Panc1 (cell line): ENCODE measurements around the gene ITGA11. TPM values are rescaled to one million over a fixed set of nuclear protein-coding genes. Genes with fewer than 3 reads are reported as not detected.

Source experiments
- ATAC-seq: fragments of 200-7000 bp; cut with Tn5 transposase; 2 replicates; pipeline ENCODE4 v1.9.1; 2020; ENCODE audit warnings: mild to moderate bottlenecking, moderate library complexity
- BruUV-seq: library from RNA; stranded (reverse); fragments of 400-500 nt; replicated peaks from 2 replicates; lab custom pipeline; 2021; lab: Mats Ljungman, UMichigan
- CTCF ChIA-PET: fragments of 300-600 bp; sonication (Branson Sonifier 250); formaldehyde crosslinking; loops from one replicate; lab custom pipeline; 2022; ENCODE audit warnings: antibody characterized with exemption; lab: Charles Lee
- POLR2A ChIA-PET: fragments of 300-600 bp; sonication (Branson Sonifier 250); formaldehyde crosslinking; loops from one replicate; lab custom pipeline; 2022; ENCODE audit warnings: antibody characterized with exemption; lab: Charles Lee
- DNase-seq: peaks from one replicate; pipeline ENCODE4 v3.0.0-alpha.2; 2010; ENCODE audit warnings: low read depth, low spot score
- H3K27ac ChIP-seq: 2 replicates; pipeline ENCODE4 v1.5.1; 2011; ENCODE audit warnings: mild to moderate bottlenecking, low read length, inconsistent platforms
- H3K27me3 ChIP-seq: fragments of 200-500 bp; sonication (Bioruptor generic); 2 replicates; pipeline ENCODE4 v1.6.0; 2014; ENCODE audit warnings: low read length, inconsistent platforms; ENCODE audit not compliant: control insufficient read depth, insufficient read depth
- H3K36me3 ChIP-seq: fragments of 200-500 bp; sonication (Bioruptor generic); 2 replicates; pipeline ENCODE4 v1.5.1; 2014; ENCODE audit warnings: inconsistent platforms, mild to moderate bottlenecking, low read length, moderate library complexity; ENCODE audit not compliant: control insufficient read depth, insufficient read depth
- H3K4me1 ChIP-seq: 2 replicates; pipeline ENCODE4 v1.5.1; 2011; ENCODE audit warnings: inconsistent platforms, mild to moderate bottlenecking, low read length, moderate library complexity; ENCODE audit not compliant: control insufficient read depth, insufficient read depth
- H3K4me3 ChIP-seq, 2 experiments: 2 replicates each; pipeline ENCODE4 v1.5.1; 2011 to 2012; ENCODE audit warnings: low read depth in 2 of 2, low read length in 2 of 2, mild to moderate bottlenecking in 2 of 2, inconsistent platforms in 1 of 2, moderate library complexity in 1 of 2
- H3K9me3 ChIP-seq: fragments of 200-500 bp; sonication (Bioruptor generic); 2 replicates; pipeline ENCODE4 v1.5.1; 2014; ENCODE audit warnings: low read depth, mild to moderate bottlenecking, inconsistent platforms, low read length, moderate library complexity; ENCODE audit not compliant: control insufficient read depth, insufficient read depth
- POLR2AphosphoS5 ChIP-seq: IDR thresholded peaks from 2 replicates; pipeline ENCODE4 v1.6.1; 2012; ENCODE audit warnings: mild to moderate bottlenecking, low read depth, low read length, moderate library complexity
- SIN3A ChIP-seq: IDR thresholded peaks from 2 replicates; pipeline ENCODE4 v1.6.1; 2012; ENCODE audit warnings: low read depth, mild to moderate bottlenecking, low read length, moderate library complexity, borderline replicate concordance; ENCODE audit not compliant: insufficient read depth
- TCF7L2 ChIP-seq: IDR thresholded peaks from 2 replicates; pipeline ENCODE4 v1.6.1; 2011; ENCODE audit warnings: mild to moderate bottlenecking, low read depth, low read length, inconsistent platforms
- in situ Hi-C: cut with HindIII; loops from 2 replicates; pipeline ENCODE4 v1.10.0; 2016; ENCODE audit warnings: low sequenced_read_pairs, low pct_unique_long_range_greater_than_20kb
- intact Hi-C: fragments of 100-400 bp; cut with micrococcal nuclease; formaldehyde crosslinking; loops from one replicate; pipeline ENCODE4 v1.10.0; 2022; ENCODE audit not compliant: unreplicated experiment
- total RNA-seq: library from RNA; stranded (reverse); gene quantifications from one replicate; pipeline ENCODE4 v1.2.1, GENCODE V29; 2021; ENCODE audit not compliant: unreplicated experiment
- TF ChIP-seq, protein P1 (sequence below): fragments of 450-650 bp; IDR thresholded peaks from 2 replicates; pipeline ENCODE4 v1.5.1; 2017; ENCODE audit warnings: mild to moderate bottlenecking
- TF ChIP-seq, protein P2 (sequence below), 2 experiments: IDR thresholded peaks; 2 replicates each; pipeline ENCODE4 v1.6.1; 2011 to 2012; ENCODE audit warnings: low read depth in 2 of 2, control low read depth in 1 of 2, low read length in 1 of 2, mild to moderate bottlenecking in 1 of 2, moderate library complexity in 1 of 2; ENCODE audit not compliant: insufficient read depth in 1 of 2

The ITGA11 gene
- total RNA-seq, 1 experiment from 2014 or later = 0.28 TPM

DNA sequence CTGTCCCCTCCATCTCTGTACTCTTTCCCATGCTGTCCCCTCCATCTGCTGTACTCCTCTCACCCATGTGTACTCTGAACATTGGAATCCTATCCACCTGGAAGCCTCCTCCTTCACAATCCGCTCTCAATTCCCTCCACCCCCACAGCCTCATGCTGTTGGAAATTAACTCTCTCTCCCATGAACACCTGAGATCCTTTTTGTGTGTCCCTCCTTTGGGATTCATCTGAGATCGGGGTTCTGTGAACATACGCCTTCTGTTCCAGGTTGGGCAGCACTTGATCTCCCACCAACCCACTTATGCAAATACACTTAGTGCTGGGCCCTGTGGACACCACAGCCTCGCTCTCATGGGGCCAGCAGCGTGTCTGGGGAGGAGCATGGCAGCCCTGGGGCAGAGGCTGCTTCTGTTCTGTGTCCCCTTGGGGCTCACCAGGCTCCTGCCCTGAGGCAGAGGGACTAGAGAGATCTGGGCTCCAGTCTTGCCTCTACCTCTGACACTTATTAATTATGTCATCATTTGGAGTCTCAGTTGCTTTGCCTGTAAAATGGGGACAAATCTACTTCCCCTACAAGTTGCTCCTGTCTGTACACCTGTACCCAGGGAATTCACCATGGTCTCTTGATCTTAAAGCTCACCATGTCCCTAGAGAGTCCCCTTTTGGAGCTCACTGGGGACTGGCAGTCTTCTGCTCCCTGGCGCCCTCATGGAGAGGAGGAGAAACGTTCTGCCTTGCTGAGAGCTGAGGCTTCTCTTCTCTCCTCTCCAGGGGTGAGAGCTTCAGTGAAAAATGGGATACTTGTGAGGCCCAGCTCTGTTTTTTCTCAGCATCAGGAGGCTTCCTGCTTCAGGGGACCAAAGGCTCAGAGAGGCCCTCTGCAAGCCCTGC lies 42.7 kb downstream of the ITGA11 start:
- POLR2A ChIA-PET = no interaction called here
- peaks cover 2% of the 10 kb centered on the region; the same call in 1 of the 2 replicates for H3K9me3 ChIP-seq
- no TSS peak for BruUV-seq
- ATAC-seq (no peak), DNase-seq (no peak)
- no peaks in the 10 kb centered on the region for H3K36me3 ChIP-seq
- no peaks in the 10 kb centered on the region for H3K4me1 ChIP-seq
- H3K27me3 ChIP-seq = peaks cover 2% of the 10 kb centered on the region; the same call in 1 of the 2 replicates
- no peak overlapping the region for H3K27ac ChIP-seq
- CTCF ChIA-PET = interaction anchor here (0.7 kb wide), 1 partner anchor 284 kb away, joined by 4 read pairs; no protein-coding TSS in a partner anchor
- no peak overlapping the region for H3K4me3 ChIP-seq
- intact Hi-C loops = no loop called here
- in situ Hi-C loops = no loop called here
- TF ChIP-seq, protein P1, sequence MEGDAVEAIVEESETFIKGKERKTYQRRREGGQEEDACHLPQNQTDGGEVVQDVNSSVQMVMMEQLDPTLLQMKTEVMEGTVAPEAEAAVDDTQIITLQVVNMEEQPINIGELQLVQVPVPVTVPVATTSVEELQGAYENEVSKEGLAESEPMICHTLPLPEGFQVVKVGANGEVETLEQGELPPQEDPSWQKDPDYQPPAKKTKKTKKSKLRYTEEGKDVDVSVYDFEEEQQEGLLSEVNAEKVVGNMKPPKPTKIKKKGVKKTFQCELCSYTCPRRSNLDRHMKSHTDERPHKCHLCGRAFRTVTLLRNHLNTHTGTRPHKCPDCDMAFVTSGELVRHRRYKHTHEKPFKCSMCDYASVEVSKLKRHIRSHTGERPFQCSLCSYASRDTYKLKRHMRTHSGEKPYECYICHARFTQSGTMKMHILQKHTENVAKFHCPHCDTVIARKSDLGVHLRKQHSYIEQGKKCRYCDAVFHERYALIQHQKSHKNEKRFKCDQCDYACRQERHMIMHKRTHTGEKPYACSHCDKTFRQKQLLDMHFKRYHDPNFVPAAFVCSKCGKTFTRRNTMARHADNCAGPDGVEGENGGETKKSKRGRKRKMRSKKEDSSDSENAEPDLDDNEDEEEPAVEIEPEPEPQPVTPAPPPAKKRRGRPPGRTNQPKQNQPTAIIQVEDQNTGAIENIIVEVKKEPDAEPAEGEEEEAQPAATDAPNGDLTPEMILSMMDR = no peak
- no peak for TF ChIP-seq POLR2AphosphoS5
- no peak for TF ChIP-seq SIN3A
- TF ChIP-seq TCF7L2 = no peak
- TF ChIP-seq, protein P2, sequence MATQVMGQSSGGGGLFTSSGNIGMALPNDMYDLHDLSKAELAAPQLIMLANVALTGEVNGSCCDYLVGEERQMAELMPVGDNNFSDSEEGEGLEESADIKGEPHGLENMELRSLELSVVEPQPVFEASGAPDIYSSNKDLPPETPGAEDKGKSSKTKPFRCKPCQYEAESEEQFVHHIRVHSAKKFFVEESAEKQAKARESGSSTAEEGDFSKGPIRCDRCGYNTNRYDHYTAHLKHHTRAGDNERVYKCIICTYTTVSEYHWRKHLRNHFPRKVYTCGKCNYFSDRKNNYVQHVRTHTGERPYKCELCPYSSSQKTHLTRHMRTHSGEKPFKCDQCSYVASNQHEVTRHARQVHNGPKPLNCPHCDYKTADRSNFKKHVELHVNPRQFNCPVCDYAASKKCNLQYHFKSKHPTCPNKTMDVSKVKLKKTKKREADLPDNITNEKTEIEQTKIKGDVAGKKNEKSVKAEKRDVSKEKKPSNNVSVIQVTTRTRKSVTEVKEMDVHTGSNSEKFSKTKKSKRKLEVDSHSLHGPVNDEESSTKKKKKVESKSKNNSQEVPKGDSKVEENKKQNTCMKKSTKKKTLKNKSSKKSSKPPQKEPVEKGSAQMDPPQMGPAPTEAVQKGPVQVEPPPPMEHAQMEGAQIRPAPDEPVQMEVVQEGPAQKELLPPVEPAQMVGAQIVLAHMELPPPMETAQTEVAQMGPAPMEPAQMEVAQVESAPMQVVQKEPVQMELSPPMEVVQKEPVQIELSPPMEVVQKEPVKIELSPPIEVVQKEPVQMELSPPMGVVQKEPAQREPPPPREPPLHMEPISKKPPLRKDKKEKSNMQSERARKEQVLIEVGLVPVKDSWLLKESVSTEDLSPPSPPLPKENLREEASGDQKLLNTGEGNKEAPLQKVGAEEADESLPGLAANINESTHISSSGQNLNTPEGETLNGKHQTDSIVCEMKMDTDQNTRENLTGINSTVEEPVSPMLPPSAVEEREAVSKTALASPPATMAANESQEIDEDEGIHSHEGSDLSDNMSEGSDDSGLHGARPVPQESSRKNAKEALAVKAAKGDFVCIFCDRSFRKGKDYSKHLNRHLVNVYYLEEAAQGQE (IDR thresholded peaks at IDR 0.05; ENCODE audit: insufficient read depth in 1 of 2, low read depth in 2 of 2, low read length in 1 of 2) = no peak

GRCh38 chr15:68387381-68388143 lies 44.4 kb downstream of the ITGA11 start:
- H3K36me3 ChIP-seq = no peaks in the 10 kb centered on the region
- no peaks in the 10 kb centered on the region for H3K4me1 ChIP-seq
- DNase-seq = no peak
- TF ChIP-seq, protein P1 = no peak
- TF ChIP-seq SIN3A = no peak
- TF ChIP-seq POLR2AphosphoS5 = no peak
- TF ChIP-seq TCF7L2 = no peak
- TF ChIP-seq, protein P2 (IDR thresholded peaks at IDR 0.05; ENCODE audit: insufficient read depth in 1 of 2, low read depth in 2 of 2, low read length in 1 of 2) = no peak
- H3K4me3 ChIP-seq = no peak overlapping the region
- no peak overlapping the region for H3K27ac ChIP-seq
- ATAC-seq = 0 out of 2 replicates have a peak, but pooled peaks have one; percentile 21
- CTCF ChIA-PET = interaction anchor here (0.9 kb wide), 1 partner anchor 288 kb away, joined by 3 read pairs; no protein-coding TSS in a partner anchor
- POLR2A ChIA-PET = no interaction called here
- no TSS peak for BruUV-seq
- in situ Hi-C loops = no loop called here
- H3K9me3 ChIP-seq = peaks cover 2% of the 10 kb centered on the region; the same call in 1 of the 2 replicates
- intact Hi-C loops = no loop called here
- H3K27me3 ChIP-seq = 0 out of 2 replicates have a peak, but pooled peaks cover 2% of the 10 kb centered on the region
